Neural cell (in vitro differentiated cells): ENCODE measurements around the gene ZNF211.

ENCODE experiments used
- EZH2 ChIP-seq: fragments of 200-600, 300-800 bp; shearing (Covaris generic), sonication (generic); IDR thresholded peaks from 2 replicates; pipeline ENCODE4 v1.6.1; 2014; ENCODE audit warnings: antibody characterized with exemption, low read length, borderline replicate concordance, mild to moderate bottlenecking; ENCODE audit not compliant: insufficient read depth, poor library complexity, severe bottlenecking
- POLR2AphosphoS5 ChIP-seq: IDR thresholded peaks from 2 replicates; pipeline ENCODE4 v1.6.1; 2012
- TF ChIP-seq, protein P1 (sequence below): fragments of 450-650 bp; IDR thresholded peaks from 2 replicates; pipeline ENCODE4 v1.5.1; 2014; ENCODE audit warnings: antibody characterized with exemption, mild to moderate bottlenecking, moderate library complexity; ENCODE audit not compliant: poor library complexity, severe bottlenecking

DNA sequence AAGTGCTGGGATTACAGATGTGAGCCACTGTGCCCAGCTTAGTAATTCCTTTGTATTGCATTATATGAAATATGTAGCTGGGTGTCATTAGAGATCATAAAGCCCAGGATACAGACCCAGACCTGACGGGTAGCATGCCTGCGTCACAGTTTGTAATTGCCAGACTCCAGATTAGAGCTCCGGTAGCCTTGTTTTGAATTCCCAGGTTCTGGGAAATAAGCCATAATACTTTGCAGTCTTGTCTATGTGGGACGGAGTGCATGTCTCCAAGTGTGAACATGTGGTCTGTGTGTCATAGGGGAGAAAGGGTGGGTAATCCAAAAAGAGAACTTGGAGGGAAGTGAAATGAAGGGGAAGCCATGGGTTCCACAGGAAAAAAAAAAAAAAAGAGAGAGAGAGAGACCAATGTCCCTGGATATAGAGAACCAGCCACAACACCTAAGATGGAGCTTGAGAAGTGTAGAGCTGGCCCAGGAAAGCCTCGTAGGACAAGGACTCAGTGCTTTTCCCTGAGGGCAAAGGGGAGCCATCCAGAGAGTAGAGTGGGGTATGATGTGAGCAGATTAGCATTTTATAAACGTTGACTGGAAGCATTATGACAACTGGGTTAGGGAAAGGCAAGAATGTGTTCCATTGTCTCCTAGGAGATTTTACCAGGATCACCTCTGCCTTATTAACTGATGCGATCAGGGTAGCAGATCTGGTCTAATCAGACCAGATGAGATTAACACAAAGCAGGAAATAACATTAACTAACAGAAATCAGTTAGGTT, 38.3 kb downstream of the ZNF211 start:
- TF ChIP-seq, protein P1, sequence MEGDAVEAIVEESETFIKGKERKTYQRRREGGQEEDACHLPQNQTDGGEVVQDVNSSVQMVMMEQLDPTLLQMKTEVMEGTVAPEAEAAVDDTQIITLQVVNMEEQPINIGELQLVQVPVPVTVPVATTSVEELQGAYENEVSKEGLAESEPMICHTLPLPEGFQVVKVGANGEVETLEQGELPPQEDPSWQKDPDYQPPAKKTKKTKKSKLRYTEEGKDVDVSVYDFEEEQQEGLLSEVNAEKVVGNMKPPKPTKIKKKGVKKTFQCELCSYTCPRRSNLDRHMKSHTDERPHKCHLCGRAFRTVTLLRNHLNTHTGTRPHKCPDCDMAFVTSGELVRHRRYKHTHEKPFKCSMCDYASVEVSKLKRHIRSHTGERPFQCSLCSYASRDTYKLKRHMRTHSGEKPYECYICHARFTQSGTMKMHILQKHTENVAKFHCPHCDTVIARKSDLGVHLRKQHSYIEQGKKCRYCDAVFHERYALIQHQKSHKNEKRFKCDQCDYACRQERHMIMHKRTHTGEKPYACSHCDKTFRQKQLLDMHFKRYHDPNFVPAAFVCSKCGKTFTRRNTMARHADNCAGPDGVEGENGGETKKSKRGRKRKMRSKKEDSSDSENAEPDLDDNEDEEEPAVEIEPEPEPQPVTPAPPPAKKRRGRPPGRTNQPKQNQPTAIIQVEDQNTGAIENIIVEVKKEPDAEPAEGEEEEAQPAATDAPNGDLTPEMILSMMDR, result no peak
- TF ChIP-seq POLR2AphosphoS5, result no peak
- no peak for TF ChIP-seq EZH2
